HG03439 (cell line): Measurements from ENCODE around the gene FMNL1.

Experiments
- ATAC-seq: cut with Tn5 transposase; IDR thresholded peaks from one replicate; pipeline ENCODE4 v1.9.1; 2021; ENCODE audit warnings: mild to moderate bottlenecking, moderate library complexity; ENCODE audit not compliant: unreplicated experiment

FMNL1 gene

DNA sequence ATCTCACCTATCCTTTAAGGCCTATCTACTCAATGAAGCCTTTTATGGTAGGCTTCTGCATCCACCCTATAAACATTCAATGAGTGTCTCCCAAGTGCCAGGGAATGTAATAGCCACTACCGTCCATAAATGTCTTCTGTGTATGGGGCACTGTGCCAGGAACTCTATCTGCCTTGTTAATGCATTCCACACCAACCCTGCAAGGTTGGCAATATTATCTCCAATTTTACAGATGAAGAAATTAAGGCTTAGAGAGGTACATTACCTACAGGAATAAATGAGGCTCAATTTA is 75.1 kb downstream of the FMNL1 start:
- no peak for ATAC-seq
